Measurements from ENCODE around the gene SMG5.

SMG5 gene

DNA sequence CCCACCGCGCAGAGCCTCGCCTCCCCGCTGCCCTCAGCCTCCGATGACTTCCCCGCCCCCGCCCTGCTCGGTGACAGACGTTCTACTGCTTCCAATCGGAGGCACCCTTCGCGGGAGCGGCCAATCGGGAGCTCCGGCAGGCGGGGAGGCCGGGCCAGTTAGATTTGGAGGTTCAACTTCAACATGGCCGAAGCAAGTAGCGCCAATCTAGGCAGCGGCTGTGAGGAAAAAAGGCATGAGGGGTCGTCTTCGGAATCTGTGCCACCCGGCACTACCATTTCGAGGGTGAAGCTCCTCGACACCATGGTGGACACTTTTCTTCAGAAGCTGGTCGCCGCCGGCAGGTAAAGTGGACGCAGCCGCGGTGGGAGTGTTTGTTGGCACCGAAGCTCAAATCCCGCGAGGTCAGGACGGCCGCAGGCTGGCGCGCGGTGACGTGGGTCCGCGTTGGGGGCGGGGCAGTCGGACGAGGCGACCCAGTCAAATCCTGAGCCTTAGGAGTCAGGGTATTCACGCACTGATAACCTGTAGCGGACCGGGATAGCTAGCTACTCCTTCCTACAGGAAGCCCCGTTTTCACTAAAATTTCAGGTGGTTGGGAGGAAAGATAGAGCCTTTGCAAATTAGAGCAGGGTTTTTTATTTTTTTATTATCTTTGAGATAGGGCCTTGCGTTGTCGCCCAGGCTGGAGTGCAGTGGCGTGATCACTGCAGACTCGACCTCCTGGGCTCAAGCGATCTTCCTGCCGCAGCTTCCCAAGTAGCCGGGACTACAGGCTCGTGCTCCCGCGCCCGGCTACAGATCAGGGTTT lies 69.6 kb downstream of the SMG5 start, which contains the start of gene PMF1:
Gene PMF1 (plus strand): TSS at position 175 of the 811 bp plus-strand sequence. CDS start 9 bp downstream, at position 184.
- DNase-seq (ENCODE audit: insufficient read length, low spot score), result peak; percentile 98
- no peak for TF ChIP-seq PAX5 (IDR thresholded peaks at IDR 0.05; ENCODE audit: insufficient read depth, low read length, severe bottlenecking)
- TF ChIP-seq SPI1 (IDR thresholded peaks at IDR 0.05; ENCODE audit: low read depth, low read length), result 0 out of 2 replicates have a peak, but pooled peaks have one; percentile 6
- peak; percentile 85 for TF ChIP-seq POLR2A (IDR thresholded peaks at IDR 0.05; ENCODE audit: low read depth, low read length)
- peak; percentile 95 for TF ChIP-seq POLR2AphosphoS5 (IDR thresholded peaks at IDR 0.05; ENCODE audit: low read depth, low read length)
- TF ChIP-seq POU2F2 (IDR thresholded peaks at IDR 0.05; ENCODE audit: low read depth, low read length), result no peak; the same call in 1 of the 2 replicates
- peak; percentile 91 for TF ChIP-seq TAF1 (IDR thresholded peaks at IDR 0.05; ENCODE audit: low read depth, low read length)
- peak; percentile 20 for FAIRE-seq

DNA sequence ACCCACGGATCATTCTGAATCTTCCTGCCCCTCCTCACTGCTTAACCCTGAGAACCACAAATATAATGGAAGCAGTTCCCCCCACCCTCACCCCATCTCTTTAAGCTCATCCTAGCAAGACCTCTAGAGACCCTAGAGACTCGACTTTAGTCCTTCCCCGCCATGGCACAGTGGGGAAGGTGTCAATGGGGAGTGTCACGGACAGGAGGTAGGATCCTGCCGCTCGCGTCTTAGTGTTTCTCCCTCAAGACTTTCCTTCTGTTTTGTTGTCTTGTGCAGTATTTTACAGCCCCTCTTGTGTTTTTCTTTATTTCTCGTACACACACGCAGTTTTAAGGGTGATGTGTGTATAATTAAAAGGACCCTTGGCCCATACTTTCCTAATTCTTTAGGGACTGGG lies 70.5 kb downstream of the SMG5 start:
- FAIRE-seq (no peak), DNase-seq (ENCODE audit: insufficient read length, low spot score) (no peak)
- TF ChIP-seq POU2F2 (IDR thresholded peaks at IDR 0.05; ENCODE audit: low read depth, low read length) (no peak), SPI1 (IDR thresholded peaks at IDR 0.05; ENCODE audit: low read depth, low read length) (no peak), POLR2A (IDR thresholded peaks at IDR 0.05; ENCODE audit: low read depth, low read length) (no peak), POLR2AphosphoS5 (IDR thresholded peaks at IDR 0.05; ENCODE audit: low read depth, low read length) (no peak), TAF1 (IDR thresholded peaks at IDR 0.05; ENCODE audit: low read depth, low read length) (no peak)

DNA sequence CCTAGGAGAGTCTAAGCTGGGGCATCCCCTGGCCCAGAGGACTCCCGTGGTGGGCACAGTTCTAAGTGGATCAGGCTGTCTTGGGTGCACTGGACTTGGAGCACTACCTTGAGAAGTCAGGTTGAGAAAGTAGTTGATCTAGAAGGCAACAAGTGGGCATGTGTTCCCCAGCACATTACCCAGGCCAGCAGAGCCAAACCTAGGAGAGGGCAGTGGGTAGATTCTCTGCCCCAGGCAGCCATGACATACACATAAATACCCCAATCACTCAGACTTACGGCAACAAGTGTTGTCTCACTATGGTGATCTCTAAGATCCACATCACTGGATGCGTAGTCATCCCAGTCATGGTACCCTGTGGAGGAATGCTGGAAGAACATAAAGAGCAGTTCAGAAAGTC lies 71.4 kb downstream of the SMG5 start:
- DNase-seq (ENCODE audit: insufficient read length, low spot score), result no peak
- no peak for TF ChIP-seq SPI1 (IDR thresholded peaks at IDR 0.05; ENCODE audit: low read depth, low read length)
- no peak for TF ChIP-seq POLR2AphosphoS5 (IDR thresholded peaks at IDR 0.05; ENCODE audit: low read depth, low read length)
- TF ChIP-seq POU2F2 (IDR thresholded peaks at IDR 0.05; ENCODE audit: low read depth, low read length), result no peak
- no peak for TF ChIP-seq PAX5 (IDR thresholded peaks at IDR 0.05; ENCODE audit: insufficient read depth, low read length, severe bottlenecking)
- TF ChIP-seq POLR2A (IDR thresholded peaks at IDR 0.05; ENCODE audit: low read depth, low read length), result no peak
- no peak for TF ChIP-seq TAF1 (IDR thresholded peaks at IDR 0.05; ENCODE audit: low read depth, low read length)
- no peak for FAIRE-seq

DNA sequence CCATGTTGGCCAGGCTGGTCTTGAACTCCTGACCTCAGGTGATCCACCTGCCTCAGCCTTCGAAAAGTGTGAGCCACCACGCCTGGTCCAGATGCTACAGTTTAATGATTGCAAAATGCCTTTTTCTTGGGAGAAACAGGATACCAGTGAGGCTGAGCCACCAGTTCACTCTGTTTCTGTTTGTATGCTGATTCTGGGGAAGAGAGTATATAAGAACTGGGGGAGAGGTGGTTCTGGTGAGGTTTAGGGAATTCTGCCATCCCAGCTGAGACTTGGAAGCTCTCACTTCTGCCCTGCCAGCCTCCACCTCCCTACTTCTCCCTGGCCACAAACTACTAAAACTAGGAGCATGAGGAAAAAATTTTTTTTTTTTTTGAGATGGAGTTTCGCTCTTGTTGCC lies 77.9 kb downstream of the SMG5 start:
- DNase-seq (ENCODE audit: insufficient read length, low spot score) (no peak), FAIRE-seq (no peak)
- no peak for TF ChIP-seq TAF1 (IDR thresholded peaks at IDR 0.05; ENCODE audit: low read depth, low read length)
- no peak for TF ChIP-seq SPI1 (IDR thresholded peaks at IDR 0.05; ENCODE audit: low read depth, low read length)
- TF ChIP-seq POLR2AphosphoS5 (IDR thresholded peaks at IDR 0.05; ENCODE audit: low read depth, low read length), result no peak

DNA sequence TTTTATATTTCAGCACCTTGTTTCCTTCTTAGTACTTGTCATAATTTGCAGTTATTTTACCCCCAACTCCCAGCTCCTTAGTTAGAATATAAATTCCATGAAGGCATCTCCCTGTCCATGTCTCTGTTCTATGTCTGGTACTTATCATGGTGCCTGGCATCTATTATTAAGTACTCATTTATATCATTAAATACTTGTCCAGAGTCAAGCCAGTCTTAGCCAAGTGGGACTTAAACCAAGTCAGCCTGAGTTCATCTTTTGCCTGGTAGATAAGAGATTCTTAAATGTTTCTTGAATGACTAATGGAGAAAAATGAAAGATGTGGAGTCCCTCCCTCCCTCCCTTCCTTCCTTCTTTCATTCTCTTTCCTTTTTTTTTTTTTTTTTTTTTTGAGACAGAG lies 79.3 kb downstream of the SMG5 start:
- TF ChIP-seq PAX5 (IDR thresholded peaks at IDR 0.05; ENCODE audit: insufficient read depth, low read length, severe bottlenecking), result no peak
- TF ChIP-seq POU2F2 (IDR thresholded peaks at IDR 0.05; ENCODE audit: low read depth, low read length), result no peak
- no peak for TF ChIP-seq POLR2AphosphoS5 (IDR thresholded peaks at IDR 0.05; ENCODE audit: low read depth, low read length)
- TF ChIP-seq POLR2A (IDR thresholded peaks at IDR 0.05; ENCODE audit: low read depth, low read length), result no peak
- no peak for TF ChIP-seq SPI1 (IDR thresholded peaks at IDR 0.05; ENCODE audit: low read depth, low read length)
- no peak for TF ChIP-seq TAF1 (IDR thresholded peaks at IDR 0.05; ENCODE audit: low read depth, low read length)
- no peak for FAIRE-seq
- DNase-seq (ENCODE audit: insufficient read length, low spot score), result no peak

DNA sequence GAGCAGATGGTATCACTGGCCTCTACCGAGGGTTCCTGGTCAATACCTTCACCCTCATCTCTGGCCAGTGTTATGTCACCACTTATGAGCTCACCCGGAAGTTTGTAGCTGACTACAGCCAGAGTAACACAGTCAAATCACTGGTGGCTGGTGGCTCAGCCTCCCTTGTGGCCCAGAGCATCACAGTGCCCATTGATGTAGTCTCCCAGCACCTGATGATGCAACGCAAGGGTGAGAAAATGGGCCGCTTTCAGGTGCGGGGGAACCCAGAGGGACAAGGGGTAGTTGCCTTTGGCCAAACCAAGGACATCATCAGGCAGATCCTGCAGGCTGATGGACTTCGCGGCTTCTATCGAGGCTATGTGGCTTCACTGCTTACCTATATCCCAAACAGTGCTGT lies 82.6 kb downstream of the SMG5 start:
- DNase-seq (ENCODE audit: insufficient read length, low spot score) (no peak), FAIRE-seq (no peak)
- TF ChIP-seq PAX5 (IDR thresholded peaks at IDR 0.05; ENCODE audit: insufficient read depth, low read length, severe bottlenecking) (no peak), POLR2A (IDR thresholded peaks at IDR 0.05; ENCODE audit: low read depth, low read length) (no peak), SPI1 (IDR thresholded peaks at IDR 0.05; ENCODE audit: low read depth, low read length) (no peak), TAF1 (IDR thresholded peaks at IDR 0.05; ENCODE audit: low read depth, low read length) (no peak), POLR2AphosphoS5 (IDR thresholded peaks at IDR 0.05; ENCODE audit: low read depth, low read length) (no peak), POU2F2 (IDR thresholded peaks at IDR 0.05; ENCODE audit: low read depth, low read length) (no peak)
